CD14-positive monocyte (primary cell): ENCODE data around the gene STRN. TPM values are rescaled to one million over a fixed set of nuclear protein-coding genes. Genes with fewer than 3 reads are reported as not detected.

ENCODE experiments used
- DNase-seq, 3 donors: peaks; one replicate each; pipeline ENCODE4 v3.0.0-alpha.2; 2011 to 2022
- H2AFZ ChIP-seq: 2 replicates; pipeline ENCODE4 v1.6.0; 2012; ENCODE audit warnings: mild to moderate bottlenecking, low read depth, low read length, inconsistent platforms; ENCODE audit not compliant: insufficient read depth, poor library complexity, severe bottlenecking
- H3K27ac ChIP-seq, 2 donors: 1 replicate in 1 of 2; 2 replicates in 1 of 2; pipeline ENCODE4 v1.5.1; 2012 to 2013; ENCODE audit warnings: low read length in 2 of 2, control low read depth in 1 of 2, inconsistent platforms in 1 of 2, low read depth in 1 of 2, mild to moderate bottlenecking in 1 of 2
- H3K27me3 ChIP-seq, 2 donors: one replicate each; pipeline versions ENCODE4 v1.6.0 to v1.6.1; 2011 to 2013; ENCODE audit warnings: low read length in 2 of 2; ENCODE audit not compliant: control insufficient read depth in 2 of 2, insufficient read depth in 2 of 2
- H3K36me3 ChIP-seq, 2 donors: replicated peaks in 1 of 2; 1 replicate in 1 of 2; 2 replicates in 1 of 2; pipeline versions ENCODE4 v1.5.1 to v1.6.1; 2012 to 2013; ENCODE audit warnings: low read length in 2 of 2, control low read depth in 1 of 2, inconsistent platforms in 1 of 2, mild to moderate bottlenecking in 1 of 2; ENCODE audit not compliant: insufficient read depth in 2 of 2, control insufficient read depth in 1 of 2
- H3K4me1 ChIP-seq, 2 donors: 1 replicate in 1 of 2; 2 replicates in 1 of 2; pipeline versions ENCODE4 v1.5.1 to v1.6.1; 2012 to 2013; ENCODE audit warnings: low read length in 2 of 2, control low read depth in 1 of 2, inconsistent platforms in 1 of 2, mild to moderate bottlenecking in 1 of 2, moderate library complexity in 1 of 2; ENCODE audit not compliant: insufficient read depth in 2 of 2, control insufficient read depth in 1 of 2
- H3K4me2 ChIP-seq: replicated peaks from 2 replicates; pipeline ENCODE3; 2012; ENCODE audit warnings: low read length, moderate library complexity, mild to moderate bottlenecking; ENCODE audit not compliant: poor library complexity, severe bottlenecking; ENCODE audit errors: extremely low read depth
- H3K4me3 ChIP-seq, 3 experiments: fragments of 200-600 bp in 1 of 3; sonication (generic) in 1 of 3; replicated peaks in 1 of 3; 1 replicate in 2 of 3; 2 replicates in 1 of 3; pipeline ENCODE4 v1.5.1; 2011 to 2013; ENCODE audit warnings: low read length in 3 of 3, mild to moderate bottlenecking in 3 of 3, control low read depth in 2 of 3, low read depth in 2 of 3, inconsistent platforms in 1 of 3, moderate library complexity in 1 of 3
- H3K79me2 ChIP-seq: 2 replicates; pipeline ENCODE4 v1.6.0; 2012; ENCODE audit warnings: mild to moderate bottlenecking, control low read depth, inconsistent platforms, low read length, moderate library complexity; ENCODE audit not compliant: insufficient read depth
- H3K9ac ChIP-seq: 2 replicates; pipeline ENCODE4 v1.6.0; 2017; ENCODE audit warnings: low read length, mild to moderate bottlenecking; ENCODE audit not compliant: insufficient read depth, poor library complexity, severe bottlenecking
- H3K9me3 ChIP-seq, 2 donors: replicated peaks in 1 of 2; 1 replicate in 1 of 2; 2 replicates in 1 of 2; pipeline versions ENCODE4 v1.5.1 to v1.6.1; 2012 to 2013; ENCODE audit warnings: low read length in 2 of 2, control low read depth in 1 of 2; ENCODE audit not compliant: control insufficient read depth in 1 of 2, insufficient read depth in 1 of 2
- H4K20me1 ChIP-seq: 2 replicates; pipeline ENCODE4 v1.6.0; 2012; ENCODE audit warnings: mild to moderate bottlenecking, low read length, control low read depth, moderate library complexity; ENCODE audit not compliant: insufficient read depth
- H3K27ac Mint-ChIP-seq, 7 donors: one replicate each; pipeline ENCODE4 v1.8.0; 2020; ENCODE audit warnings: mild to moderate bottlenecking in 7 of 7, mixed read lengths in 7 of 7, moderate library complexity in 6 of 7, inconsistent platforms in 2 of 7
- H3K27me3 Mint-ChIP-seq, 3 donors: one replicate each; pipeline ENCODE4 v1.8.0; 2021 to 2022; ENCODE audit warnings: low read depth in 3 of 3, mild to moderate bottlenecking in 3 of 3, mixed read lengths in 3 of 3, moderate library complexity in 3 of 3, inconsistent platforms in 1 of 3
- H3K36me3 Mint-ChIP-seq, 2 donors: one replicate each; pipeline ENCODE4 v1.8.0; 2020; ENCODE audit warnings: mixed read lengths in 2 of 2, inconsistent platforms in 1 of 2, mild to moderate bottlenecking in 1 of 2
- H3K4me1 Mint-ChIP-seq: one replicate; pipeline ENCODE4 v1.8.0; 2020; ENCODE audit warnings: mild to moderate bottlenecking, mixed read lengths
- H3K4me3 Mint-ChIP-seq, 2 donors: one replicate each; pipeline ENCODE4 v1.8.0; 2020; ENCODE audit warnings: mild to moderate bottlenecking in 2 of 2, mixed read lengths in 2 of 2, moderate library complexity in 1 of 2
- H3K9me3 Mint-ChIP-seq, 7 donors: one replicate each; pipeline ENCODE4 v1.8.0; 2020 to 2022; ENCODE audit warnings: mixed read lengths in 7 of 7, mild to moderate bottlenecking in 6 of 7, moderate library complexity in 6 of 7, inconsistent platforms in 2 of 7
- CTCF ChIP-seq: fragments of 200-600 bp; IDR thresholded peaks from one replicate; pipeline ENCODE4 v1.8.0; 2022; ENCODE audit warnings: antibody characterized with exemption, mild to moderate bottlenecking
- WGBS: methylation state at CpG from one replicate; pipeline ENCODE4 v1.1.5; 2013; ENCODE audit warnings: missing lambda C conversion rate; ENCODE audit not compliant: insufficient coverage; 5-methylcytosine and 5-hydroxymethylcytosine counted together
- intact Hi-C, 2 donors: fragments of 100-400 bp; cut with micrococcal nuclease; formaldehyde crosslinking; loops; one replicate each; pipeline versions ENCODE4 v1.15.0 to v1.15.1; 2023
- polyA plus RNA-seq, 3 donors: library from polyadenylated mRNA; depleted of rRNA in 1 of 3; unstranded in 2 of 3; stranded (reverse) in 1 of 3; fragments of 300-500 nt in 2 of 3; fragments of >200 nt in 1 of 3; fragmentation: Illumina TruSeq in 2 of 3; gene quantifications; 1 replicate in 2 of 3; 2 replicates in 1 of 3; pipeline ENCODE4 v1.2.3, GENCODE V29; 2012 to 2021

STRN gene
- polyA plus RNA-seq, 3 donors = 7.0 to 15.7 (median 10.7) TPM

- Mint-ChIP-seq H3K4me1 (peaks cover 36% of the 10 kb centered on the region), H3K4me3 (peak overlapping the region; percentile 94 to 99), H3K36me3 (peaks cover 0 to 6% of the 10 kb centered on the region in 2 donors), H3K27ac (peak overlapping the region; percentile 94 to 99 (median 97)), H3K27me3 (peaks cover 0 to 2% (median 2%) of the 10 kb centered on the region in 3 donors), H3K9me3 (peaks cover 0 to under 1% (median 0%) of the 10 kb centered on the region in 7 donors)
- peaks cover 22 to 26% of the 10 kb centered on the region in 2 donors for H3K4me1 ChIP-seq
- intact Hi-C loops = no loop called here
- DNase-seq = no peak
- H2AFZ ChIP-seq = peak overlapping the region; percentile 100
- peak overlapping the region; percentile 93 to 99 (median 97) for H3K4me3 ChIP-seq
- H3K4me2 ChIP-seq = peak overlapping the region; percentile 94
- no peaks in the 10 kb centered on the region for H3K27me3 ChIP-seq
- peaks cover 26% of the 10 kb centered on the region for H4K20me1 ChIP-seq
- H3K36me3 ChIP-seq = no peaks in the 10 kb centered on the region
- peak overlapping the region; percentile 94 for H3K9ac ChIP-seq
- no peak for TF ChIP-seq CTCF
- 22% methylated on average over 9 of the region's 15 CpGs for WGBS
- peak overlapping the region; percentile 79 to 99 for H3K27ac ChIP-seq
- peaks cover 39% of the 10 kb centered on the region for H3K79me2 ChIP-seq
- no peaks in the 10 kb centered on the region for H3K9me3 ChIP-seq
Measured at GRCh38 chr2:36967236-36967876, 1.0 kb upstream of the STRN start.

- Mint-ChIP-seq H3K27me3 (peaks cover 2% of the 10 kb centered on the region in 3 donors), H3K36me3 (peaks cover 0 to 11% of the 10 kb centered on the region in 2 donors), H3K4me1 (peaks cover 39% of the 10 kb centered on the region), H3K9me3 (peaks cover 0 to 1% (median 0%) of the 10 kb centered on the region in 7 donors), H3K4me3 (peak overlapping the region; percentile 96 to 97), H3K27ac (peak overlapping the region; percentile 64 to 95 (median 89))
- intact Hi-C loops = no loop called here
- peak overlapping the region; percentile 86 for H2AFZ ChIP-seq
- no peaks in the 10 kb centered on the region for H3K36me3 ChIP-seq
- H3K4me1 ChIP-seq = peaks cover 22 to 26% of the 10 kb centered on the region in 2 donors
- no peaks in the 10 kb centered on the region for H3K9me3 ChIP-seq
- H3K79me2 ChIP-seq = peaks cover 54% of the 10 kb centered on the region
- peak overlapping the region; percentile 50 to 78 for H3K27ac ChIP-seq
- H3K9ac ChIP-seq = peak overlapping the region; percentile 85
- peaks cover 39% of the 10 kb centered on the region for H4K20me1 ChIP-seq
- TF ChIP-seq CTCF = no peak
- H3K4me3 ChIP-seq = peak overlapping the region; percentile 49 to 97 (median 85)
- no peaks in the 10 kb centered on the region for H3K27me3 ChIP-seq
- DNase-seq = peak; percentile 7 to 18 (median 10)
- peak overlapping the region; percentile 91 for H3K4me2 ChIP-seq
- under 1% methylated on average over 34 of the region's 42 CpGs for WGBS
Measured at GRCh38 chr2:36965751-36966369, 476 bp downstream of the STRN start.
